Epithelial cell of prostate (primary cell): Measurements from ENCODE around the gene SMO.
"Not testable (repeated sequence)": the region's sequence is repeated elsewhere in the genome, so short reads cannot be mapped to it uniquely, and the experiment has no call there.

Source experiments
- DNase-seq: peaks from one replicate; pipeline ENCODE4 v3.0.0-alpha.2; 2011; ENCODE audit warnings: low read depth, low spot score
- H3K27ac ChIP-seq: fragments of 450-650 bp; 2 replicates; pipeline ENCODE4 v1.5.1; 2017; ENCODE audit warnings: mild to moderate bottlenecking

Gene SMO

DNA sequence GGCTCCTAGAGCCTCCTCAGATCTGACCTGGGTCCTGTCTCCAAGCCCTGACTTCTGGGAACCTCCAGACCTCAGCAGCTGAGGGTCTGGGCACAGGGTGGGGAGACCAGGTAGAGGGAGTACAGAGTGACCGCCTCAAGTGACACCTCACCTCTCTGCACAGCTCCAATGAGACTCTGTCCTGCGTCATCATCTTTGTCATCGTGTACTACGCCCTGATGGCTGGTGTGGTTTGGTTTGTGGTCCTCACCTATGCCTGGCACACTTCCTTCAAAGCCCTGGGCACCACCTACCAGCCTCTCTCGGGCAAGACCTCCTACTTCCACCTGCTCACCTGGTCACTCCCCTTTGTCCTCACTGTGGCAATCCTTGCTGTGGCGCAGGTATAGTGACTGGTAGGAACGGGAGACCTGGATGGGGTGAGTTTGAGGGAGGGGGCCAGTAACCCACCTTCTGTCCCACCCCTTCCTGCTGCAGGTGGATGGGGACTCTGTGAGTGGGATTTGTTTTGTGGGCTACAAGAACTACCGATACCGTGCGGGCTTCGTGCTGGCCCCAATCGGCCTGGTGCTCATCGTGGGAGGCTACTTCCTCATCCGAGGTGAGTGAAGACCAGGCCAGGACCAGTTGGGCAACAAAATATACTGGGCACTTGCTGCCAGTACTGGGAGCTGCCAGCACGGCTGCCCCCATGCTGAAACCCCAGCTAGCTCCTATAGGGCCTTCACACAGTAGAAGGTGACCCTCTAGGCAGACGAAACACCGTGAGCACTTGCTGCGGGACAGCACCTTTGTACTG lies 17.8 kb downstream of the SMO start:
- no peak for DNase-seq
- no peak overlapping the region for H3K27ac ChIP-seq

DNA sequence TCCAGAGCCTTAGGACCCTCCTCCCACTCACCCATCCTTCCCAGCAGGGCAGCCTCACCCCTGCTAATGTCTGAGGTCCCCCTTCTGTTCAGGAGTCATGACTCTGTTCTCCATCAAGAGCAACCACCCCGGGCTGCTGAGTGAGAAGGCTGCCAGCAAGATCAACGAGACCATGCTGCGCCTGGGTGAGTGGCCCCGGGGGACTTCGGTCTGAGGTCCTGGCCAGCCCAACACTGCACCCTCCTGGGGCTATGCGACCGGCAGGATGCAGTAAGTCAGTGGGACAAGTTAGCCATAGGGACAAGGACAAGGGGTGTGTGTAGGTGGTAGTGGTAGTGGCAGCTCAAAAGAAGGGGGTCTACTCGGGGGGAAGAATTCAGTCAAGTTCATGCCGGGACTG lies 20.2 kb downstream of the SMO start:
- no peak for DNase-seq
- H3K27ac ChIP-seq: no peak overlapping the region

DNA sequence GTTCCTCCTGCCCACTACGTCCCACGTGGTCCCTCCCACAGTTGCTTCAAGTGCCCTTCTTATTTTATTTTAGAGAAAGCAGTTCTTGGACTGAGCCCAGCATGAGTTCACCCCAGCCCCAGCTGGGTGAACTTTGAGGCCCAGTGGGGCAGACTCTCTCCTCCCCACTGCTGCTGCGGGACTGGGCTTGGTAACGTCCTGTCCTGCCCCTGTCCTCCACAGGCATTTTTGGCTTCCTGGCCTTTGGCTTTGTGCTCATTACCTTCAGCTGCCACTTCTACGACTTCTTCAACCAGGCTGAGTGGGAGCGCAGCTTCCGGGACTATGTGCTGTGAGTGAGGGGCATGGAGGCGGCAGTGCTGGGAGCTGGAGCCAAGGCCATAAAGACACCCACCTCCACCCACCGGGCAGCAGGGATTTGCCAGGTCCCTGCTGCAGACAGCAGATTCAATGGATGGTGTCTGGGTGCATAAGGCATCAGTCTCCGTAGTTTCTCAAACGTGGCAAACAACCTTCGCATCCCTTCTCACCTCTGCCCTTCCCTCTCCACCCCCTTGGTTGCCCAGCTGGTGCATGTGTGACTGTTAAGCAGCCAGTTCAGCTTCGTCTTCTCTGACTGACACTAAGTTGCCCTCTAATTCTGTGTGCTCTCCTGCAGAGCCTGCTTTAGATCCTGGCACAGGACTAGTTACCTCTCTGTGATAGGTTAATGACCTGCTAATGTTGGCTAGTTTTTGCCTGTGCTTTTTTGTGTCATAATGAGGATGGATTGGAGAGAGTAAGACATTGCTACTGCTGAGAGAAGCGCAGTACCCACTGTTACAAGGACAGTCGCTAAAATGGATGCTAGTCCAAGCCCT lies 20.9 kb downstream of the SMO start:
- no peak for DNase-seq
- H3K27ac ChIP-seq: no peak overlapping the region

DNA sequence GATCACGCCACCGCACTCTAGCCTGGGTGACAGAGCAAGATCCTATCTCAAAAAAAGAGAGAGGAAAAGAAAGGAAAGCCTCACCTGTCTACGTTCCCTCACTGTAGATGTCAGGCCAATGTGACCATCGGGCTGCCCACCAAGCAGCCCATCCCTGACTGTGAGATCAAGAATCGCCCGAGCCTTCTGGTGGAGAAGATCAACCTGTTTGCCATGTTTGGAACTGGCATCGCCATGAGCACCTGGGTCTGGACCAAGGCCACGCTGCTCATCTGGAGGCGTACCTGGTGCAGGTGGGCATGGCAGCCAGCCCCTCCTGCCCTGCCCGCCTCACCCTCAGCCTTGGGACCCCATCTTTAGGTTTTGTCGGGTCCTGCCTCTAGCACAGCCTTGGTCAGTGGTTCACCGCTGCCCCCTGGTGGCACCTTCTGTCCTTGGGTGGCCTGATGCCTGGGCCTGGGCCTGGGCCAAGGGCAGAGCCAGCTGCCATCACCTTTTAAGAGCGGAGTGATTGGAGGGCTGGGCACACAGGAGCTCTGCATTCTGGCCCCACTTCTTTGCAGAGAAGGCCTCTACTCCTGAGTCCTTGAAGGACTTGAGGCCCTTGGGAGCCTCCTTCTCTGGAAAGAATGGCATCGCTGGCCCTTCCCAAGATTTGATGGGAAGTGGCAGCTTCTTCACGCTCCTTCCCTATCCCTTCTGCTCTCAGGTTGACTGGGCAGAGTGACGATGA lies 22.0 kb downstream of the SMO start:
- no peak for DNase-seq
- H3K27ac ChIP-seq: no peak overlapping the region

- H3K27ac ChIP-seq: no peak overlapping the region
- DNase-seq: no peak
Observed at GRCh38 chr7:129210989-129211312, 22.5 kb downstream of the SMO start.

DNA sequence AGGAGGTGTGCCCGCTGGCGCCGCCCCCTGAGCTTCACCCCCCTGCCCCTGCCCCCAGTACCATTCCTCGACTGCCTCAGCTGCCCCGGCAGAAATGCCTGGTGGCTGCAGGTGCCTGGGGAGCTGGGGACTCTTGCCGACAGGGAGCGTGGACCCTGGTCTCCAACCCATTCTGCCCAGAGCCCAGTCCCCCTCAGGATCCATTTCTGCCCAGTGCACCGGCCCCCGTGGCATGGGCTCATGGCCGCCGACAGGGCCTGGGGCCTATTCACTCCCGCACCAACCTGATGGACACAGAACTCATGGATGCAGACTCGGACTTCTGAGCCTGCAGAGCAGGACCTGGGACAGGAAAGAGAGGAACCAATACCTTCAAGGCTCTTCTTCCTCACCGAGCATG lies 23.7 kb downstream of the SMO start:
- H3K27ac ChIP-seq: no peak overlapping the region
- DNase-seq: no peak

- H3K27ac ChIP-seq: no peak overlapping the region
- no peak for DNase-seq
Observed at GRCh38 chr7:129212596-129212995, 24.2 kb downstream of the SMO start.

GRCh38 chr7:129213828-129214227 lies 25.4 kb downstream of the SMO start:
- no peak for DNase-seq
- H3K27ac ChIP-seq: no peak overlapping the region

DNA sequence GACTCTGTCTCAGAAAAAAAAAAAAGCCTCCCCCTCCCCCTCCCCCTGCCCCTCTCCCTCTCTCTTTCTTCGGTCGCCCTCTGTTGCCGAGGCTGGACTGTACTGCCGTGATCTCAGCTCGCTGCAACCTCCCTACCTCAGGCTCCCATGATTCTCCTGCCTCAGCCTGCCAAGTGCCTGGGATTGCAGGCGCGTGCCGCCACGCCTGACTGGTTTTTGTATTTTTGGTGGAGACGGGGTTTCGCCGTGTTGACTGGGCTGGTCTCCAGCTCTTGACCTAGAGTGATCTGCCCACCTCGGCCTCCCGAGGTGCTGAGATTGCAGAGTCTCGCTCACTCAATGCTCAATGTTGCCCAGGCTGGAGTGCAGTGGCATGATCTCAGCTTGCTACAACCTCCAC lies 27.3 kb downstream of the SMO start:
- DNase-seq: not testable (repeated sequence)

DNA sequence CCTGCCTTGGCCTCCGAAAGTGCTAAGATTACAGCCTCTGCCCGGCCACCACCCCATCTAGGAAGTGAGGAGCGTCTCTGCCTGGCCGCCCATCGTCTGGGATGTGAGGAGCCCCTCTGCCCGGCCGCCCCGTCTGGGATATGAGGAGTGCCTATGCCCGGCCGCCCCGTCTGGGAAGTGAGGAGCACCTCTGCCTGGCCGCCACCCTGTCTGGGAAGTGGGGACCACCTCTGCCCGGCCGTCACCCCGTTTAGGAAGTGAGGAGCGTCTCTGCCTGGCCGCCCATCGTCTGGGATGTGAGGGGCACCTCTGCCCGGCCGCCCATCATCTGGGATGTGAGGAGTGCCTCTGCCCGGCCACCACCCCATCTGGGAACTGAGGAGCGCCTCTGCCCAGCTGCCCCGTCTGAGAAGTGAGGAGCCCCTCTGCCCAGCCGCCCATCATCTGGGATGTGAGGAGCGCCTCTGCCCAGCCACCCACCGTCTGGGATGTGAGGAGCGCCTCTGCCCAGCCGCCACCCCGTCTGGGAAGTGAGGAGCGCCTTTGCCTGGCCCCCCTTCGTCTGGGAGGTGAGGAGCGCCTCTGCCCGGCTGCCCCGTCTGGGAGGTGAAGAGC lies 27.8 kb downstream of the SMO start:
- H3K27ac ChIP-seq, DNase-seq: not testable (repeated sequence)

More for the DNA sequence above, 27.3 kb downstream of the SMO start:
- H3K27ac ChIP-seq: not testable (repeated sequence)

DNA sequence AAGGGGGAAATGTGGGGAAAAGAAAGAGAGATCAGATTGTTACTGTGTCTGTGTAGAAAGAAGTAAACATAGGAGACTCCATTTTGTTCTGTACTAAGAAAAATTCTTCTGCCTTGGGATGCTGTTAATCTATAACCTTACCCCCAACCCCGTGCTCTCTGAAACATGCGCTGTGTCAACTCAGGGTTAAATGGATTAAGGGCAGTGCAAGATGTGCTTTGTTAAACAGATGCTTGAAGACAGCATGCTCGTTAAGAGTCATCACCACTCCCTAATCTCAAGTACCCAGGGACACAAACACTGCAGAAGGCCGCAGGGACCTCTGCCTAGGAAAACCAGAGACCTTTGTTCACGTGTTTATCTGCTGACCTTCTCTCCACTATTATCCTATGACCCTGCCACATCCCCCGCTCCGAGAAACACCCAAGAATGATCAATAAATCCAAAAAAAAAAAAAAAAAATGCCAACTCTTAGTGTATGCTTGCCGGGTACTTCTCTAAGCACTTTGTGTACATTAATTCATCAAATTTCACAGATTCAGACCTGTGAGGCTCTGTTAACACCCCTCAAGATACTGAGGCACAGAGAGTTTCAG lies 28.5 kb downstream of the SMO start:
- not testable (repeated sequence) for DNase-seq

GRCh38 chr7:129218514-129219062 lies 30.2 kb downstream of the SMO start:
- DNase-seq: peak; percentile 26
- no peak overlapping the region for H3K27ac ChIP-seq

More for the DNA sequence above, 28.5 kb downstream of the SMO start:
- H3K27ac ChIP-seq: not testable (repeated sequence)

DNA sequence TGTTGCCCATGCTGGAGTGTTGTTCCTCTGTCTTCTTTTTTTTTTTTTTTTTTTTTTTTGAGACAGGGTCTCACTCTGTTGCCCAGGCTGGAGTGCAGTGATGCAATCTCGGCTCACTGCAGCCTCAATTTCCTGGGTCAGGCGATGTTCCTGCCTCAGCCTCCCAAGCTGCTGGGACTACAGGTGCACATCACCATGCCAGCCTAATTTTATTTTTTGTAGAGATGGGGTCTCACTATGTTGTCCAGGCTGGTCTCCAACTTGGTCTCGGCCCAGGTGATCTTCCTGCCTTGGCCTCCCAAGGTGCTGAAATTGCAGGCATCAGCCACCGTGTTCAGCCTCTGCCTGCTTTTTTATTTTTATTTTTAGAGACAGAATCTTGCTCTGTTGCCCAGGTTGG lies 30.7 kb downstream of the SMO start:
- H3K27ac ChIP-seq, DNase-seq: not testable (repeated sequence)

- H3K27ac ChIP-seq: no peak overlapping the region
- no peak for DNase-seq
Observed at GRCh38 chr7:129222064-129222463, 33.6 kb downstream of the SMO start.

DNA sequence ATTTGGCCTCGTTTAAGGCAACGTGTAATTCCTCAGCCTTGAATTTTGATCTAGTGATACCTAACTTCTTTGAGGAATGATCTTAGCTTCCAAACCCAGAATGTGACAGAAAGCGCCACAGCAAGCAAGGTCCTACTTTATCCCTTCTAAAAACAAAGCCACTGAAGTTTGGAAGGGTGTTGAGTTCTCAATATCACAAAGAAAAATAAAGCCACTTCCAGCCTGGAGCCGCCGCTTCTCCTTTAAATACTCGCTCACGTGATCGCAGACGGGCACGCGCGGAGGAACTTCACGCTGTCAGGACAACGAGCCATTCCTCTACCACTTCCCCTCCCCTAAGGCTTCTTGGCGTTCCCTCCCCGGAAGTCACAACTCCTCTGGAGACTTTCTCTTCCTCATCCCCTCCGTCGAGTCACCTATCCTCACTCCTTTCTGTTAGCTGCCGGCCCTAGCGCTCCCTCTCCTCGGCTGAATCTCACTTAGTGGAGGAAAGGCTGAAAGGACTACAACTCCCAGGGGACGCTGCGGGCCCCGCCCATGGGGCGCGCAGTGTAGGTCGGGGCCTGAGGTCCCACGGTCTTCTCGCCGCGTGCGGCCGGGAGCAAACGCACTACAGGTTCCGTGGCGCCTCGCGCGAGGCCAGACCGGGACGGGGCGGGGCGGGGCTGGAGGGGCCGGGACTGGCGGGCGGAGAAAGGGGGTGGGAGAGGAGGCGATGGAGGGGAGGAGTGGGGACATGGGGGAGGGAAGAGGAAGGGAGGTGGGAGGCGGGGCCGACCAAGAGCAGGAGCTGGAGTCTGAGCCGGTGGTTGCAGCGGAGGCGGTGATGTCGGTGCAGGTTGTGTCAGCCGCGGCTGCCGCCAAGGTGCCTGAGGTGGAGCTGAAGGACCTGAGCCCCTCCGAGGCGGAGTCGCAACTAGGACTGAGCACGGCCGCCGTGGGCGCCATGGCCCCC lies 36.1 kb downstream of the SMO start, which contains the start of gene AHCYL2:
Gene AHCYL2, plus strand, starts transcription at position 780 of the 955 bp plus-strand sequence.
- peak; percentile 88 for DNase-seq
- peak within 1 kb of the TSS; percentile 87 for H3K27ac ChIP-seq

GRCh38 chr7:129225206-129225930 lies 36.9 kb downstream of the SMO start:
- no peak for DNase-seq
- H3K27ac ChIP-seq: peak overlapping the region; percentile 87

DNA sequence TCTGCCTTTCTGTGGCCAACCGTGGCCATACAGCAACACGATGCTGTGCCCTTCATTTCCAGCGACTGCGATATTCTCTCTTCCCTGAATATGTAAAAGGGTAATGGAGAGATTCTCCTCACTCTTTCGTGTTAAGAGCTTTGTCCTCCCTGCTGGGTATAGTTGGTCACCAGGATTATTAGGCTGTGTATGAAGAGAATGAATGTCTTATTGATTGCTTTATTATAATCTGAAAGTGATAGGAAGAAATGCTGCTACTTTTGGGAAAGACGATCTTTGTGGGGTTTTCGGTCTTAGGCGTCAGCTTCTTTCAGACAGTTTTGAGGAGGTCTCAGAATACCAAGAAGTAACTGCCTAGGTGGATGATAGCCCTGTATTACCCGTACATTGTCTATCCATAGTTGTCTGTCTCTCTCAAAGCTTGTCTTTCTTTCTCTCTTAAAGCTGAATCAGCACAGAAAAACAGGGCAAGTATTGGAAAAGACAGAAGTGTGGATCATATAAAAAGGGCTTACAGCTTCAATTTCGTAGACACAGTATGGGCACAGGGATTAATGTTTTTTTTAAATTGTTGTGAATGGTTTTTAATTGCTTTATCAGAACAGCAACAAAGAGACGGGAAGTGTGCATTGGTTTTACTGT lies 37.6 kb downstream of the SMO start:
- DNase-seq: no peak
- peak overlapping the region; percentile 87 for H3K27ac ChIP-seq
